ENCODE results near the gene XAGE3.
"Not testable (repeated sequence)": the region's sequence is repeated elsewhere in the genome, so short reads cannot be mapped to it uniquely, and the experiment has no call there.

XAGE3 gene
- total RNA-seq: 0 reads per million in 4 experiments

GRCh38 chrX:52867610-52868348, at the start of gene XAGE3:
XAGE3 (minus strand) TSS chrX:52868083; CDS start chrX:52867133, 950 bp downstream.
- no peak for DNase-seq

- DNase-seq: not testable (repeated sequence)
Measured at GRCh38 chrX:52914704-52915103, 46.8 kb upstream of the XAGE3 start.

- not testable (repeated sequence) for DNase-seq
Measured at GRCh38 chrX:52913681-52914080, 45.8 kb upstream of the XAGE3 start.

- not testable (repeated sequence) for DNase-seq
Measured at GRCh38 chrX:52909313-52909969, 41.6 kb upstream of the XAGE3 start.

GRCh38 chrX:52907900-52908299, 40.0 kb upstream of the XAGE3 start:
- not testable (repeated sequence) for DNase-seq

GRCh38 chrX:52907137-52907536, 39.3 kb upstream of the XAGE3 start:
- not testable (repeated sequence) for DNase-seq

GRCh38 chrX:52906072-52906471, 38.2 kb upstream of the XAGE3 start:
- not testable (repeated sequence) for DNase-seq

- DNase-seq: not testable (repeated sequence)
Measured at GRCh38 chrX:52905531-52905930, 37.6 kb upstream of the XAGE3 start.

GRCh38 chrX:52896855-52897709, 29.2 kb upstream of the XAGE3 start, which contains the start of gene FAM156B:
FAM156B (plus strand) TSS chrX:52897330; CDS start chrX:52907226, 9,896 bp downstream.
- DNase-seq: not testable (repeated sequence)

- not testable (repeated sequence) for DNase-seq
Measured at GRCh38 chrX:52896438-52896837, 28.6 kb upstream of the XAGE3 start.

- DNase-seq: not testable (repeated sequence)
Measured at GRCh38 chrX:52888090-52888489, 20.2 kb upstream of the XAGE3 start.

GRCh38 chrX:52887459-52887858, 19.6 kb upstream of the XAGE3 start:
- DNase-seq: not testable (repeated sequence)

GRCh38 chrX:52876386-52876785, 8.5 kb upstream of the XAGE3 start:
- DNase-seq: not testable (repeated sequence)

- DNase-seq: not testable (repeated sequence)
Measured at GRCh38 chrX:52875436-52875835, 7.6 kb upstream of the XAGE3 start.

- DNase-seq: no peak
Measured at GRCh38 chrX:52874661-52875060, 6.8 kb upstream of the XAGE3 start.

- DNase-seq: not testable (repeated sequence)
Measured at GRCh38 chrX:52873825-52874224, 5.9 kb upstream of the XAGE3 start.

GRCh38 chrX:52870046-52870445, 2.2 kb upstream of the XAGE3 start:
- no peak for DNase-seq

- DNase-seq: no peak
Measured at GRCh38 chrX:52865343-52865998, 2.4 kb downstream of the XAGE3 start.

GRCh38 chrX:52856991-52857525, 10.8 kb downstream of the XAGE3 start:
- not testable (repeated sequence) for DNase-seq

- no peak for DNase-seq
Measured at GRCh38 chrX:52852110-52852860, 15.6 kb downstream of the XAGE3 start.

- not testable (repeated sequence) for DNase-seq
Measured at GRCh38 chrX:52843619-52844018, 24.3 kb downstream of the XAGE3 start.

Data from effector CD8-positive, alpha-beta T cell (primary cell).